ENCODE data around the gene SUSD6.

Gene SUSD6

DNA sequence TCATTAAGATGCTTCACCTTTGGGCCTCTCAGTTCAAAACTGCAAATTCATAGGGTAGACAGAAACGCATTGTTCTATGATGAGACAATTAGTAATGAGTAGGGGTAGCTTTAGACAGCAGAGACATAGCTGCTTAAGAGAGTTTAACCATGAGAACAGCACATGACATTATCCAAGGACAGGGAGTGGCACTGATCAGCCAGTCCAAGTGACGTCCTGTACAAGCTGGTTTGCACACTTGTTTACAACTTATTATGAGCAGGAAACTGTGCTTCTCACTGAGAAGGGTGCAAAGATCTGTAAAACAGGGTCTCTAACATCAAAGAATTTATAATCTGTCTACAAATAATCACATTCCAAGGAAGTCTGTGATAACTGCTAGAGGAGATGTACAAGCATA, 144.4 kb downstream of the SUSD6 start:
- TF ChIP-seq, protein P1, sequence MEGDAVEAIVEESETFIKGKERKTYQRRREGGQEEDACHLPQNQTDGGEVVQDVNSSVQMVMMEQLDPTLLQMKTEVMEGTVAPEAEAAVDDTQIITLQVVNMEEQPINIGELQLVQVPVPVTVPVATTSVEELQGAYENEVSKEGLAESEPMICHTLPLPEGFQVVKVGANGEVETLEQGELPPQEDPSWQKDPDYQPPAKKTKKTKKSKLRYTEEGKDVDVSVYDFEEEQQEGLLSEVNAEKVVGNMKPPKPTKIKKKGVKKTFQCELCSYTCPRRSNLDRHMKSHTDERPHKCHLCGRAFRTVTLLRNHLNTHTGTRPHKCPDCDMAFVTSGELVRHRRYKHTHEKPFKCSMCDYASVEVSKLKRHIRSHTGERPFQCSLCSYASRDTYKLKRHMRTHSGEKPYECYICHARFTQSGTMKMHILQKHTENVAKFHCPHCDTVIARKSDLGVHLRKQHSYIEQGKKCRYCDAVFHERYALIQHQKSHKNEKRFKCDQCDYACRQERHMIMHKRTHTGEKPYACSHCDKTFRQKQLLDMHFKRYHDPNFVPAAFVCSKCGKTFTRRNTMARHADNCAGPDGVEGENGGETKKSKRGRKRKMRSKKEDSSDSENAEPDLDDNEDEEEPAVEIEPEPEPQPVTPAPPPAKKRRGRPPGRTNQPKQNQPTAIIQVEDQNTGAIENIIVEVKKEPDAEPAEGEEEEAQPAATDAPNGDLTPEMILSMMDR (IDR thresholded peaks at IDR 0.05; ENCODE audit: low read depth, low read length), result no peak
- DNase-seq (ENCODE audit: extremely low read depth, low read depth), result no peak

DNA sequence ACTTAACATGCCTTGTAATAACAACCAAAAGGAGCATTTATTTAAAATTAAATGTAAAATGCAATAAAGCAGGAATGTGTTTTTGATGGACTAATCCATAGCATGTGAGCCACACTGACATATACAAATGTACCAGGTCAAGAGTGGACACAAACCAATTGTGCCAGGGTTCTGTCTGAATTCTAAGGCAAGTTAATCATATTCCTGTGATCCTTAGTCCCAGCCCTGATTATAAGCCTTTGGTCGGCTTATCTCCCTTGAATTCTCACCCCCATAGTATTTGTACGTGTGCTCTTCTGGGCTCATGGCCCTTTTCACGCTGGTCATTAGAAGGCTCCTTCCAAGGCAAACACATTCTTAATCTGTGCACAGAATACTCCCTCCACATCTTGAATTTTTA, 144.9 kb downstream of the SUSD6 start:
- TF ChIP-seq, protein P1 (IDR thresholded peaks at IDR 0.05; ENCODE audit: low read depth, low read length), result no peak
- no peak for DNase-seq (ENCODE audit: extremely low read depth, low read depth)

DNA sequence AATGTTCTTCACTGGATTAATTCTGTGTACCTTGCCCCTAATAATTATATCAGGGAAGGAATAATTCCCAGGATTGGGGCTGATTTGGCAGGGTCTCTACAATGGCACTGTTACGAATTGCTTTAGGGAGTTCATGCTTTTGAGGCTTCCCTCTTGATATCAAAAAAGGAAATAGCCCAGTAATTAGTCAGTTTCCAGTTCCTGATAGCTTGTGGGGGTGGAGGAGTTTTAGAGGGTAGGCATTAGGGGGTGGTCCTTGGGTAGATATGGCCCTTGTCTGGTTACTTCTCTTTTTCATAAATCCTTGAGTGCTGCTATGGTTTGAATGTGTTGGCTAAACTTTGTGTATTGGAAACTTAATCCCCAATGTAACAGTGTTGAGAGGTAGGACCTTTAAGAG, 149.4 kb downstream of the SUSD6 start:
- DNase-seq (ENCODE audit: extremely low read depth, low read depth), result no peak
- TF ChIP-seq, protein P1 (IDR thresholded peaks at IDR 0.05; ENCODE audit: low read depth, low read length), result no peak

DNA sequence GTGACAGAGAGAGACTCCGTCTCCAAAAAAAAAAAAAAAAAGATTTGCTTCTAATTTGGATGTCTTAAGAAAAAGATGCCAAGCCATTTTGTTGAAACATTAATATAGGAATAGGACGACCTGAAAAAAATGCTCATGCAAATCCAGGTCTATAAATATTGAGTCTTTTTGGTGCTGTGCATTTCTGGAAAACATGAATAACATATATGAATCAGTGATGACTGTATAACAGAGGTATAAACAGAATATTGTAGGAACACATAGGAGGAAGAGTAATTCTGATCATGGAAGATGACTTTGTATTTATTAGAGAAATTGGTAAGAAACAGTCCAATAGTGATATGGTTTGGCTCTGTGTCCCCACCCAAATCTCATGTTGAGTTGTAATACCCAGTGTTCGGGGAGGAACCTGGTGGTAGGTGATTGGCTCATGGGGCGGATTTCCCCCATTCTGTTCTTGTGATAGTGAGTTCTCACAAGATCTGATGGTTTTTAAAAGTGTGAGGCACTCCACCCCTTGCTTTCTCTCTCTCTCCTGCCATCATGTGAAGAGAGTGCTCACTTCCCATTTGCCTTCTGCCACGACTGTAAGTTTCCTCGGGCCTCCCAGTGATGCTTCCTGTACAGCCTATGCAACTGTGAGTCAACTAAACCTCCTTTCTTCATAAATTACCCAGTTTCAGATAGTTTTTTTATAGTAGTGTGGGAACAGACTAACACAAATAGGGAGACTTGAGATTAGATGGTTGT, 152.5 kb downstream of the SUSD6 start:
- DNase-seq (ENCODE audit: extremely low read depth, low read depth), result no peak
- TF ChIP-seq, protein P1 (IDR thresholded peaks at IDR 0.05; ENCODE audit: low read depth, low read length), result no peak

Measured in AG09319 (cell line).